NCI-H2227 (cell line): Measurements from ENCODE around the gene NLRP6.
"Not testable (repeated sequence)": the region's sequence is repeated elsewhere in the genome, so short reads cannot be mapped to it uniquely, and the experiment has no call there.

ENCODE experiments used
- DNase-seq: peaks from one replicate; lab custom pipeline; 2025; ENCODE audit not compliant: unreplicated experiment; lab: John Stamatoyannopoulos, UW

The NLRP6 gene

DNA sequence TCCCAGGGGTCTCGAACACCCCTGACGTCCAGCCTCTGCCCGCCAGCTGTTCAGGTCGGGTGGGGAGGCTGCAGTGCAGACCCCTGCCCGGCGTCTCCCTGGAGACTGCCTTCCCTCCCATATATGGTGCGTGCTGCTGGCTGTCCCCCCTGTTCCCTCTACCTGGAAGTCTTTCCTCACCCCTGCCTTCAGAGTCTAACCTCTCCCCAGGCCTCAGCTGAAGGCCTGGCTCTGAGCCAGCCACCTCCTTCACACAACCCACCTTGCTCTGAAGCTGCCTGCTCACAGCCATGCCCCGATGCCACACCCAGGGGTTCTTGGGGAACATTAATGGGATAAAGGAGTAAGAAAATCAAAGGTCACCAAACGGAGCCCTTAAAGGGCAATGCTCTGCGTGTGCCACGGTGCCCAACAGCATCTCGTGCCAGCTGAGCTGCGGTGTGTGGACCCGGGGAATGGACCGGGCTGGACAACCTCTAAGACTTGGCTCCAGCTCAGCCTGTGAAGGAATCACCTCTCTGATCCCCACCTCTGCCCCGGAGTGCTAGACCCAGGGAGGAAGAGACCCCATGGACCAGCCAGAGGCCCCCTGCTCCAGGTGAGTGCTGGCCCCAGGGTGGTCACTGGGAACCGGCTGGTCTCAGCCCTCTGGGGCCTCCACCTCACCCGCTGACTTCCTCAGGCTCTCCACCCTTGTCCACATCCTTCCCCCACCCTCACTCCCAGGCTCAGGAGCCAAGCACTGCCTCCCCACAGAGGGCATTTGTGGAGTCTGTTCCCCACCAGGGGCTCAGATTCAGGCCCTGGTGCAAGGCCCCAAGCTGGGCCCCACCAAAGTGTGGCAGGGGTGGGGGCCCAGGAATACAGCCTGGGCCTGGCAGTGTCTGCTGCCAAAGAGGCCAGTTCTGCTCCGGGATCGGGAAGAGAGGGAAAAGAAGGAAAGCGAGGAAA is at the start of gene NLRP6:
TSS of gene NLRP6 (plus strand) at position 407 of the 951 bp plus-strand sequence. CDS start at position 570, 163 bp downstream.
- DNase-seq, result no peak

DNA sequence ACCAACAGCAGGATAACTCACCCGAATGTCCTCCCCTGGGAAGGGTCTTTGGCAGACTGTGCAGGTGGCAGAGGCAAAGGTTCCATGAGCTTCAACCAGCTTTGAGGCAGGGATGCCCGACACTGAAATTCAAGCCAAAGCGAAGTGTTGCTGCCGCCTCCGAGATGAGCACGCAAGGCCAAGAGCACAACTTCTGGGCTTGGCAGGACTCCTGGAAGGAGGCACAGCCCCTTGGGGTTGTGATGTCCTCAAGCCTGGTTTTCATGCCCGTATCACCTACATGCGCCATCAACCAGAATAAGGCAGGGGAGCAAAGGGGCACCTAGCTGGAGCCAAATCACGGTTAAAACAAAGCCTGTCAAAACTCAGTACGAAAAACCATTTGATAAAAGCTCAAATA is 47.8 kb upstream of the NLRP6 start:
- DNase-seq, result no peak

DNA sequence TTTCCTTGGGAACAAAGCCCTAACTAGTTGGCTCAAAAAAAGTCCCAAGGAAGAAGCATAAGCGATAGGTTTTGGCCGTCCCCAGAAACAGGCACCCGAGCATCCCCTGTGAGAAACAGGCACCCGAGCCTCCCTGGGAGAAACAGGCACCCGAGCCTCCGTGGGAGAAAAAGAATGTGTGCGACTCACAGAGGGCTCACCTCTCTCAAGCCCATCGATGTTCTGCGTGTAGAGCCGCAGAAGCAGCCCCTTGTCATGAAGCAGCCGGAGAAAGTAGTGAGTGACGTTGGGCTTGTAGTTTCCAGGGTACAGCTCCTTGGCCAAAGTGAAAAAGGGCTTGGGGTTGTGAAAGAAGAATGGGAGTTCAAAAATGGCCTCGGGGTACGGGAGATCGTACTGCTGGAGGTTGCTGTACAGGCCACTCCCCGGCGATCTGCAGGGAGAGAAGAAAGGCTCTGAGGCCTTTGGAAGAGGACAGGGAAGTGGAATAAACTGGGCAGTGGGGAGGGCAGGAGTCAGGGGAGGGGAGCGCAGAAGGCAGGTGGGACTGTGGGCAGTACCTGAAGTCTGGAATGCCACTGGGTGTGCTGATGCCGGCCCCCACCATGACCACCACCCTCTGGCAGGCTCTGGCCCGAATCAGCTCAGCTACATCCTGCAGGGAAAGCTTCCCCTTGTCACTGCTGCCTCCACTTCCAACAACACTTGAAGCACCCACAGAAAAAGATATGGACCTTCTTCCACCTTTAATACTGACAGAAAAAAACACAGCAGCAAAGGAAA is 45.2 kb upstream of the NLRP6 start:
- no peak for DNase-seq

DNA sequence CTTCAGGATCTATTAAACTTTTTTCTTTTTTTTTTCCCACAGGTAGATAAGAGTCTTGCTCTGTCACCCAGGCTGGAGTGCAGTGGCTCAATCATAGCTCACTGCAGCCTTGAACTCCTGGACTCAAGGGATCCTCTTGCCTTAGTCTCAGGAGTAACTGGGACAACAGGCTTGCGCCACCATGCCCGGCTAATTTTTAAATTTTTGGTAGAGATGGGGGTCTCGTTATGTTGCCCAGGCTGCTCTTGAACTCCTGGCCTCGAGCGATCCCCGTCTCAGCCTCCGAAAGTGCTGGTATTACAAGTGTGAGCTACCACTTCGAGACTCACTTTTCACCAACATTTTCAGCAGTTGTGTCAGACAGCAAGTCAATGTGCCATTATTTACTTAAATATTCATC is 43.0 kb upstream of the NLRP6 start:
- no peak for DNase-seq

DNA sequence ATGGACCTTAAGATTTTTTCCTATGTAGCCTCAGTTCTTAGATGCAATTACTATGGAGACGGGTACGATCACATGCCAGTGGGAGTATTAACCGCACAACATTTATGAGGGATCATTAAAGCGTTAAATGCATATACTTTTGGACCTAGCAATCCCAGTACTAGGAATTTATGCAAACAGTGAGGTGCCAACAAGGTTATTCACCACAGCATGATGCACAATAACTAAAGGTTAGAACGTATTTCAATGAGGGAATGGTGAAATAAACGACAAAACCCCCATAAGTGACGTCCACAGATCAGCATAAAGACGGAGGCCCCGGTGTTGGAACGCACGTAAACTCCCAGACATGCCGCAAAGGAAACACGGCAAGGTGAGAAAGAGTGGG is 42.6 kb upstream of the NLRP6 start:
- DNase-seq, result peak; percentile 56

GRCh38 chr11:235997-236773 is 42.0 kb upstream of the NLRP6 start, which contains the start of gene SIRT3:
Gene SIRT3 (minus strand): TSS chr11:236342. CDS start chr11:236328, 14 bp downstream.
- peak; percentile 91 for DNase-seq

- DNase-seq, result peak; percentile 95
Measured at GRCh38 chr11:236774-237767, 41.1 kb upstream of the NLRP6 start, which contains the start of gene PSMD13. Gene PSMD13 (plus strand): TSS chr11:236976. CDS start chr11:237050, 74 bp downstream.

GRCh38 chr11:238346-238745 is 39.9 kb upstream of the NLRP6 start:
- DNase-seq, result not testable (repeated sequence)

DNA sequence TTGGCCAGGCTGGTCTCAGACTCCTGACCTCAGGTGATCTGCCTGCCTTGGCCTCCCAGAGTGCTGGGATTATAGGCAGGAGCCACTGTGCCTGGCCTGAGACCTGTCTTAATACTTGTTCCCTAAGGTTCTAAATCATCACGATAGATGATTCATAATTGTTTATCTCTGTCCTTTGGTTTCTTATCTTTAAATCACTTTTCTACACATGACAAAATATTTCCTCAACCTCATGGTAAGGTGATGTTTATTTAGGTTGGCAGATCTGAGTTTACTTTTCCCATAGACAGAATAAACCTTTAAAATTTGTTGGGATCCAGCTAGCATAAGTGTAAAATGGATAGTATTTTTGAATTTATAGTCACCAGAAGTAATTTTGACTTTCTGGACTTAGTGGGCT is 37.9 kb upstream of the NLRP6 start:
- DNase-seq, result no peak

DNA sequence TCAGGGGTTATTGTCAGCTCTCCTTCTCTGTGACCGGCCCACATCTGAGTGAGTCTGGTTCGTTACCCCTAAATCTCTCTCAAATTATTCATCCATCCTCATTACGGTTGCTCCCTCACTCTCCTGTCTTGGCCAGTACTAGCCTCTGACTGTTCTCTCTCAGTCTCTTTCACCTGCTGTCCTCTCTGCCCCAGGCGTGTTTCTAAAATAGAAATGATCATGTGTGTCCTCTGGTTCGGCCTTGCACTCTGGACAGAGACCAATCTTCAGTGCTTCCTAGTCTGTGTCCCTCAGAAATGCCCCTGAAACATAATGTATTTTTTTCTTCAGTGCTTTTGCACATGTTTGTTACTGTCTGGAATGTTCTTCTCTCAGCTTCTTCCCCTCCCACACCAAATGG is 36.6 kb upstream of the NLRP6 start:
- no peak for DNase-seq

DNA sequence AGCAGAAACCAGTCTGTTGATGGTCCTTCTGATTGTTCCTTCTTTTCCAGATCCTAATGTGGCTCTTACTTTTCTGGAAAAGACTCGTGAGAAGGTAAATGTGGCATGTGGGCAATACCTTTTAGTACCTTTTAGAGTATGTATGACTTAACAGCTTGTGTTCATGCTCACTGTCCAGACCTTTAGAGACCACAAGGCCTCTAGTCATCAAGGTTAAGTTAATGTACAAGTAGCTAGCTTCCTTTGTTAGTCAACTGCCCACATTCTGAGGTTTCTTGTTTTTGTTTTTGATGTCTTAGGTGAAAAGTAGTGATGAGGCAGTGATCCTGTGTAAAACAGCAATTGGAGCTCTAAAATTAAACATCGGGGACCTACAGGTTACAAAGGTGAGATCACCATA is 33.8 kb upstream of the NLRP6 start:
- no peak for DNase-seq

GRCh38 chr11:249062-249461 is 29.1 kb upstream of the NLRP6 start:
- no peak for DNase-seq

GRCh38 chr11:250274-250673 is 27.9 kb upstream of the NLRP6 start:
- no peak for DNase-seq

DNA sequence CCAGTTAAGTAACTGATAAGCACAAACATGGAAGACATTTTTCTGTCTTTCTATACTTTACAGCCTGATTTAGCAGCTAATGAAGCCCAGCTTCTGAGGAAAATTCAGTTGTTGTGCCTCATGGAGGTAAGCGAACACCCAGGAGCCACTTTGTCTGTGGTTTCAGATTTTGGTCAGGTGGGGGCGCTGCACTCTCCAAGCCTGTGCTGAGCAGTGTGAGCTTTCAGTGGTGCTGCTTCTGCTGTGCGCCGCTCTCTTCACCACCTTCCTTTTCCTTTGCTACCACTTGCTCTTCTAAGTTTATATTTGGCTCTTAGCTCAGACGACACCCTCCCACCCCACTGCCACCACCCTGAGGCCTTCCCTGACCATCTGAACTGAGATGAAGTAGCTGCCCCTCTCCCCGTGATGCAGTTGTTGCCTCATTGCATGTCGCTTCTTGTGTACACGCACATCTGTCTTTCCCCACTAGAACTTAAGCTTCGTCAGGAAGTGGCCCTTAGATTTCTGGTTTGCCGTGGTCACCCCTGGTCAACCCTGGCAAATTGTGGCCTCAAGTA is 27.4 kb upstream of the NLRP6 start:
- peak; percentile 75 for DNase-seq

- DNase-seq, result peak; percentile 15
Measured at GRCh38 chr11:251550-251949, 26.7 kb upstream of the NLRP6 start.

DNA sequence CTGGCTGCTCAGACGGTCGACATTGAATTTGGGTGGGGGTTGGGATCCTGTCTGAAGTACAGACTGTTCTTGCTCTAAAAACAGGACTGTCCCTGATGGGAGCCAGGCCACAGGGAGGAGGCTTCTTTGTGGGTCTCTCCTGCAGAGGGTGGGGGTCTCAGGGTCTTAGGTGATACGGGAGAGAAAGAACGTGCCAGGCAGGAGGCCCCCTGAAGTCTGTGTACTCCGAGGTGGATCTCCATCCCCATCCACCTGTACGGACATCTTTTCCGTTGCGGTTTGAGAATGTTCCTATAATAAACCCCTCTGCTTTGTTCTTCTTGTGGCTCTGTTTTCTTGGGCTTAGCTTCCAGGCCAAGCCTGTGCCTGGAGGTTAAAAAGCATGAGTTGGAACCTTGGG is 25.5 kb upstream of the NLRP6 start:
- DNase-seq, result no peak

DNA sequence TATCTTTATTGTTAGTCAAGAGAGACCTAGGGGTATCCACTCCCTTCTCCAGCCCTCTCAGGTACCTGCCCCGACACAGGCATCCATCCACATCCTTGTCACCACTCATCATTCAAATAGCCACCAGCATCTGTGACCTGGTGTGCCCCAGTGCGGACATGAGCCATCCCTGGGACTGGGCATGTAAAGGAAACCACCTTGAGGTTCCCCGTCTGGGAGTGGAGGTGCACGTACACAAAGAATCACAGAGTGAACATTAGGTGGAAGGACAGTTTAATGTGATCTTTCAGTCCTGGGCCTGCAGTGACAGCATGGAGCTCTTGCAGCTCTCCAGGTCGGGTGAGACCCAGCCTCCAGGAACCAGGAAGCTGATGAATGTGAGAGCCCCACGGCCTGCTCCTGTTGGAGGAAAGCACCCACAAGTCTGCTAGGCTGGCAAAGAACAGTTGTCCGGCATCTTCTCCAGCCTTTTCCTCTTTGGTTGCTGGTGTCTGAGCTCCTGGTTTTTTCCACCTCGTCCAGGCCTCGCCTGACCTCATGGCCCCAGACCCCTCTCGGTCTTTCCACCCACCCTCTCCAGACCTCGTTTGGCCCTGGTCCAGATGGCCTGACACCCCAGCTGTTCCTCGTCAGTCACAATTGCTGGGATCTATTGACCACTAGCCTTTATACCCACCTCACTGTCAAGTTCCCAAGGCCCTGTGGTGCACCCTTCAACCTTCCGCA is 24.9 kb upstream of the NLRP6 start:
- no peak for DNase-seq

DNA sequence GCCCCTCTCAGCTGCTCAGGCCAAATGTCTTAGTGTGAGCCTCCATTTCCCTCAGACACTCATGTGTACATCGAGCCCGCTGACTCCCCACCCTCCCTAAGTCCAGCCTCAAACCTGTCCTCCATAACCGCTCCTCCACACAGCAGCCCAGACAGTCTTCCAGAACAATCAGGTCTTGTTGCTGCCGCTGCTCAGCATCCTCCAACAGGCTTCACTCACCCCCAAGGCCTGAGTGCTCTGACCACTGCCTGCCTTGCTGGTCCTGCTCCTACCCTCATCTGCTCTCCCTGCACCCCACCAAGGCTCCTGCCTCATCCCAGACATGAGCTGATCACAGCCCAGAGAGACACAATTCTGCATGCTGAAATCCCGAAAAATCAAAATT is 24.3 kb upstream of the NLRP6 start:
- DNase-seq, result no peak

- DNase-seq, result no peak
Measured at GRCh38 chr11:255176-255575, 23.0 kb upstream of the NLRP6 start.
